Activated CD8-positive, alpha-beta memory T cell treated with anti-CD3 and anti-CD28 coated beads for 4 hours (primary cell): ENCODE measurements around the gene ATP5PB.

ENCODE experiments used
- DNase-seq, 2 donors: peaks; one replicate each; pipeline ENCODE4 v3.0.0-alpha.2; 2020; ENCODE audit warnings: low read depth in 2 of 2

Gene ATP5PB

GRCh38 chr1:111475701-111476100 is 26.4 kb downstream of the ATP5PB start:
- no peak for DNase-seq

- DNase-seq = no peak
Measured at GRCh38 chr1:111476214-111476613, 26.9 kb downstream of the ATP5PB start.

GRCh38 chr1:111476761-111477309 is 27.6 kb downstream of the ATP5PB start:
- no peak for DNase-seq

- no peak for DNase-seq
Measured at GRCh38 chr1:111480674-111481073, 31.4 kb downstream of the ATP5PB start.

- no peak for DNase-seq
Measured at GRCh38 chr1:111481387-111482221, 32.3 kb downstream of the ATP5PB start.

GRCh38 chr1:111483166-111483565 is 33.9 kb downstream of the ATP5PB start:
- DNase-seq = no peak

- DNase-seq = no peak
Measured at GRCh38 chr1:111483876-111484275, 34.6 kb downstream of the ATP5PB start.

- DNase-seq = no peak
Measured at GRCh38 chr1:111484391-111485026, 35.2 kb downstream of the ATP5PB start.

GRCh38 chr1:111486431-111486830 is 37.2 kb downstream of the ATP5PB start:
- no peak for DNase-seq

- no peak for DNase-seq
Measured at GRCh38 chr1:111487133-111487532, 37.9 kb downstream of the ATP5PB start.

GRCh38 chr1:111488669-111489068 is 39.4 kb downstream of the ATP5PB start:
- DNase-seq = no peak

GRCh38 chr1:111489604-111490003 is 40.3 kb downstream of the ATP5PB start:
- no peak for DNase-seq

- no peak for DNase-seq
Measured at GRCh38 chr1:111490220-111490619, 41.0 kb downstream of the ATP5PB start.

- no peak for DNase-seq
Measured at GRCh38 chr1:111491070-111491469, 41.8 kb downstream of the ATP5PB start.

GRCh38 chr1:111496398-111496797 is 47.1 kb downstream of the ATP5PB start:
- DNase-seq = no peak

- DNase-seq = no peak
Measured at GRCh38 chr1:111497592-111497991, 48.3 kb downstream of the ATP5PB start.

GRCh38 chr1:111499026-111499785 is 49.9 kb downstream of the ATP5PB start:
- no peak for DNase-seq

GRCh38 chr1:111501645-111502044 is 52.4 kb downstream of the ATP5PB start:
- no peak for DNase-seq

GRCh38 chr1:111503585-111504060 is 54.4 kb downstream of the ATP5PB start, which contains the start of the genes ADORA3 and TMIGD3:
TSS of gene ADORA3 (minus strand) at chr1:111503633. CDS start at chr1:111503354, 279 bp downstream.
TSS of gene TMIGD3 (minus strand) at chr1:111503633. CDS start at chr1:111503354, 279 bp downstream.
- no peak for DNase-seq

GRCh38 chr1:111504097-111504496 is 54.8 kb downstream of the ATP5PB start:
- DNase-seq = no peak

- no peak for DNase-seq
Measured at GRCh38 chr1:111505641-111506119, 56.4 kb downstream of the ATP5PB start.

- no peak for DNase-seq
Measured at GRCh38 chr1:111506561-111506960, 57.3 kb downstream of the ATP5PB start.
